HG02623 (cell line): ENCODE results near the gene OPN1MW3.
"Not testable (repeated sequence)": the region's sequence is repeated elsewhere in the genome, so short reads cannot be mapped to it uniquely, and the experiment has no call there.

Experiments
- ATAC-seq: cut with Tn5 transposase; IDR thresholded peaks from one replicate; pipeline ENCODE4 v1.9.1; 2021; ENCODE audit warnings: moderate library complexity; ENCODE audit not compliant: unreplicated experiment

OPN1MW3 gene

DNA sequence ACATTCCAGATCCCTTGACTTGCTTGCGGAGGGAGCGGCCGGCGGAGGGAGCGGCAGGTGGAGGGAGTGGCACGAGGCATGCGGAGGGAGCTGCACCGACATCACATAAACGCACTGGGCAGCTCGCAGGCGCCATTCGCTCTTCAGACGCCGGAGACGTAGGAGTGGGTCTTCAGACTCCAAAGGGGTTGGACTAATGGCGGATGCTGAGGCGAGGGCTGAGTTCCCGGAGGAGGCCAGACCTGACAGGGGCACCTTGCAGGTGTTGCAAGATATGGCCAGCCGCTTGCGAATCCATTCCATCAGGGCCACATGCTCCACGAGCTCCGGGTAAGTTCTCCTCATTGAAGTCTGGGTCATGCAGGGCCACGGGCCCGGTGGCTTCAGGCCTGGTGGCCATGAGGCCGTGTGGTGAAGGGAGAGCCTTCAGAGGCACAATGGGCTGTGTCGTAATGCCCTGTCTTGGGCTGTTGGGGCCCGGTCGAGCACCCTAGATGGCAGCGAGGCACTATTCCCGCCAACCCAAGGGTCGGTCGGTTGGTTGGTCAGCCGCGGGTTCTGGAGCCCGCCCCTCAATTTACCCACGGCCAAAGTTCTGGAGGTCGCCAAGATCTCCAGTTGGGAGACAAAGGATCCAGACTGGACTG lies 38.4 kb downstream of the OPN1MW3 start, which contains the start of gene TKTL1:
Gene TKTL1 (plus strand): TSS at position 132 of the 647 bp plus-strand sequence. CDS start 65 bp downstream, at position 197.
- no peak for ATAC-seq

DNA sequence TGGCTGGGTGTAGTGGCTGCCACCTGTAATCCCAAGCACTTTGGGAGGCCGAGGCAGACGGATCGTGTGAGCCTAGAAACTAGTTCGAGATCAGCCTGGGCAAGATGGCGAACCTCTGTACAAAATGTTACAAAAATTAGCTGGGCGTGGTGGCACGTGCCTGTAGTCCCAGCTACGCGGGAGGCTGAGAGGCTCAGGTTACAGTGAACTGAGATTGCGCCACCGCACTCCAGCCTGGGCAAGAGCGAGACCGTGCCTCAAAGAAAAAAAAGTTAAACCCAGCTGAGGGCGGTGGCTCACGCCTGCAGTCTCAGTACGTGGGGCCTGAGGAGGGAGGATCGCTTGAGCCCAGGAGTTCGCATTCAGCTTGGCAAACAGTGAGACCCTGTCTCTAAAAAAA lies 39.3 kb downstream of the OPN1MW3 start:
- ATAC-seq = no peak

DNA sequence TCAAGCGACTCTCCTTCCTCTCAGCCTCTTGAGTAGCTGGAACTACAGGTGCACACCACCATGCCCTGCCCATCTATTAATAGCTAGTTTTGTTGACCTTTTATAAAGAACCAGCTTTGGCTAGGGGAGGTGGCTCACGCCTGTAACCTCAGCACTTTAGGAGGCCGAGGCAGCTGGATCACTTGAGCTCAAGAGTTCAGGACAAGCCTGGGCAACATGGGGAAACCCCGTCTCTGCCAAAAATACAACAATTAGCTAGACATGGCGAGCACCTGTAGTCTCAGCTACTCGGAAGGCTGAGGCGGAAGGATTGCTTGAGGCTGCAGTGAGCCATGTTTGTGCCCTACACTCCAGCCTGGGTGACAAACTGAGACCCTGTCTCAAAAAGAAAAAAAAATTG lies 40.9 kb downstream of the OPN1MW3 start:
- ATAC-seq = no peak

DNA sequence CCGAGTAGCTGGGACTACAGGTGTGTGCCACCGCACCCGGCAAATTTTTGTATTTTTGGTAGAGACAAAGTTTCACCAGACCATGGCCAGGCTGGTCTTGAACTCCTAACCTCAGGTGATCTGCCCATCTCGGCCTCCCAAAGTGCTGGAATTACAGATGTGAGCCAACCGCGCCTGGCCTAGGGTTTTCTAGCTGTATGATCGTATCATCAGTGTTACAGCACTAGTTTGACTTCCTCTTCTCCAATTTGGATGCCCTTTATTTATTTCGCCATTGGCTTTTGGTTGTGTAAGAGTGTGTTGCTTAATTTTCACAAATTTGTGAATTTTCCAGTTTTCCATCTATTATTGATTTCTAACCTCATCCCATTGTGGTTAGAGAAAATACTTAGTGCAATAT lies 43.4 kb downstream of the OPN1MW3 start:
- no peak for ATAC-seq

DNA sequence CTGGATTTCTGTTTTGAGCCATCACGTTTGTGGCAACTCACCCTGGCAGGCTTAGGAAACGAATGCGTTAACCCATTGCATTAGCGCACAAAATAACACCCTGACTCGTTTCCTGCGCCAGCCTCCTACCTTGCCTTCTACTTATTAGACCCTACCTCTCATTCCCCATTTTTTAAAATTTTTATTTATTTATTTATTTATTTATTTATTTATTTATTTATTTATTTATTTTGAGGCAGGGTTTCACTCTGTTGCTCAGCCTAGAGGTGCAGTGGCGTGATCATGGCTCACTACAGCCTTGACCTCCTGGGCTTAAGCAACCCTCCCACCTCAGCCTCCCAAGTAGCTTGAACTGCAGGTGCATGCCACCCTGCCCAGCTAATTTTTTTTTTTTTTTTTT lies 45.6 kb downstream of the OPN1MW3 start:
- not testable (repeated sequence) for ATAC-seq

DNA sequence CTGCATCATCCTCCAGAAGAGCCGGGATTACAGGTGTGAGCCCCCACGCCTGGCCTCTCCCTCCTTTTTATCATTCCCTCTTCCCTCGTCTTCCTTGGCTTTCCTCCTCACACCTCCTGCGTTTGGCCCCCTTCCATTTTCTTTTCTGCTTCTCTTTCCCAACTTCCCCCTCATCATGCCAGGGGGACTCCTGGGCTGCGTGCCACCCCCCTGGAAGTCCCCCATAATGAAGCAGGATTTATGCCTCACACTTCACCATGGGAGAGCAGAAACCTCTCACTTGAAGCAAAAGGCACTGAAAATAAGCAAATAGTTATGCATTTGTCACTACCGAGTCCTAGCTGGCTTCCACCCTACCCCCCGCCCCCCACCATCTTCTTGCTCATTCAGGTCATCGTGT lies 46.1 kb downstream of the OPN1MW3 start:
- no peak for ATAC-seq

DNA sequence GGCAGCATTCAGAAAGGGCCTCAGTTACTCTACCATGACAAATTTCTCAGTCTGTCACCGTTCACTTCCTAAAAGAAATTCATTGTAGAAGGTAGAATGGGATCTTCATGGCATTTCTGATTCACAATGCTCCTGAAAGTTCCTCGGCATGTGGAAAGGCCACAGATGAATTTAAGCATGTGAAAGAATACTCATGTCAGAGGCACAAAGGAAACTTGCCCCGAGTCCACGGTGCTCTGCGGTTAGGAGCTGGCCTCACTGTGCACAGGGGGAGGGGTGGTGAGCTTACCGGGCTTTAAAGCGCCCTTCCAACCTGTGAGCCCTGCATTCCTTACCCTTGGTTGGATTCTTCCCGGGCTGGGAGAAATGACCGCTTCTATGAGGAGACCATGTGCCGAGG lies 47.5 kb downstream of the OPN1MW3 start:
- no peak for ATAC-seq

DNA sequence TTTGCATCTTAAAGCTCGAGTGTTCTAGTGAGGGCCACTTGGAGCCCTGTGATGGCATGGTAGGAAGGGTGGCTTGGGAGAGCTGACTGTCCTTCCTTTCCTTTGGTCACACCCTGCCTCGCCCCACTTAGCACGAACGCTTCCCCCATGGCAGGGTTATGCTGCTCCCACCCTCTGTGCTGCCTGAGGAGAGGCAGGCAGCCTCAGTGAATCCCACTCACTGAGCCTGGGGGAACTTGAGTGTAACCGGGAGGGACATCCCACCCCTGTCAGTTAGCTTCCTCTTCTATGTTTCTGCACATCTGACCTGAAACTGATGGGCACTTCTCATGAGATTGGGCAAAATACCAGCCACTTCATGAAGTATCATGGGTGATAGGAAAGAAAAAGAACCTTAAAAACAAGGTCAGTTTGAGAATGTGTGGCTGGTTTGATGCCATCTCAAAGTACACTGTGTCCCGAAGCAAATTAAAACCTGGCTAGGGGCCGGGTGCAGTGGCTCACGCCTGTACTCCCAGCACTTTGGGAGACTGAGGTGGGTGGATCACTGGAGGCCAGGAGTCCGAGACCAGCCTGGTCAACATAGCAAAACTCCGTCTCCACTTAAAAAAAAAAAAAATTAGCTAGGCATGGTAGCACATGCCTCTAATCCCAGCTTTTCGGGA lies 48.3 kb downstream of the OPN1MW3 start:
- ATAC-seq = no peak

DNA sequence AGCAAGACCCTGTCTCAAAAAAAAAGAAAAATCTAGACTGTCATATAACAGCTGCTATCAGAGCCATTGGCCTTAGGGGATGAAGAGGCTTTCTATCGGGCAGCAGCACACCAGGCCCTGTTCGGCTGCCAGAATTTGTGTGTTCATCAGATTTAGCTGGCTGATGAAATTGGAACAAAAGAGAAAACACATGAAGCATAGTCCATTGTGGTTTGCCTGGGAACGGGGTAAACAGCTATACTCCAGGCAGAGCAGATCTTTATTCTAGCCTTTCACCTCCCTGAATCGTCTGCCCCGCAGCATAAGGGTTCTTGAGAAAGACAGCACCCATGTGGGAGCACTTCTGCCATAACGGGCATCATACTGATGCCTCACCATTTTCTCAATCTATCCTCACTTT lies 49.8 kb downstream of the OPN1MW3 start:
- no peak for ATAC-seq

DNA sequence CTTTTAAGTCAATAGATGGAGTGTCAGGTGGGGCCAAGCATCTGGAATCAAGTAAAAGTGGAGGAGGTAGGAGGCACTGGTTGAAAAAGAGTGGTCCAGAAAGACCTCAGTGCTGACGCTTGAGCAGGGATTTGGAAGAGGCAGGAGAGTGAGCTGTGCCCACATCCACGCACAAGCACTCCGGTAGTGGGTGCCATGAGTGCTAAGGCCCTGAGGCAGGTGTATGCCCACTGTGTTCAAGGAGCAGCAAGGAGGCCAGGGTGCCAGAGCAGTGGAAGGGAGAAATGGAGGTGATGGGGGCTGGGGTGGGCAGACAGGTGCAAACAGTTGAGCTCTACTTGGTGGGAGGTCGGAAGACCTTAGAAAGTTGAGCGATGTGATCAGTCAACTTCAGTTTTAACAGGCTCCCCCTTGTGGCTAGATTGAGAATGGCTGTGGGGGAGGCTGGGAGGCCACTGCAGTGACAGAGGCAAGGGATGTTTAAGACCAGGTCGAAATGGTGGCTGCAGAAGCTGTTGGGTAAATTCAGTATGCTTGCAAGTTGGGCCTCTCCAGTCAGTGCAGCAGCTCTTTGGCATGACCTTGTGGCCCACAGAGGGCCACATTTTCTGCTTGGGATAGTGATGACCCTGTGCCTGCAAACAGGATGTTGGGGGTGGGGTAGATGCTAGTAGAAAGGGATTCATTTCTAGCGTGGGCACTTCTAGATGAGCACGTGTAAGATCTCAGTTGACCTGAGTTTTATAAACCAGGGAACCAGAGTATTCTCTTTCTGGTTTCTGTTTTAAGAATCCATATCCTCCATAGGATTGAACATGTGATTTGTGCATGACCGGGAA lies 50.9 kb downstream of the OPN1MW3 start:
- ATAC-seq = no peak

DNA sequence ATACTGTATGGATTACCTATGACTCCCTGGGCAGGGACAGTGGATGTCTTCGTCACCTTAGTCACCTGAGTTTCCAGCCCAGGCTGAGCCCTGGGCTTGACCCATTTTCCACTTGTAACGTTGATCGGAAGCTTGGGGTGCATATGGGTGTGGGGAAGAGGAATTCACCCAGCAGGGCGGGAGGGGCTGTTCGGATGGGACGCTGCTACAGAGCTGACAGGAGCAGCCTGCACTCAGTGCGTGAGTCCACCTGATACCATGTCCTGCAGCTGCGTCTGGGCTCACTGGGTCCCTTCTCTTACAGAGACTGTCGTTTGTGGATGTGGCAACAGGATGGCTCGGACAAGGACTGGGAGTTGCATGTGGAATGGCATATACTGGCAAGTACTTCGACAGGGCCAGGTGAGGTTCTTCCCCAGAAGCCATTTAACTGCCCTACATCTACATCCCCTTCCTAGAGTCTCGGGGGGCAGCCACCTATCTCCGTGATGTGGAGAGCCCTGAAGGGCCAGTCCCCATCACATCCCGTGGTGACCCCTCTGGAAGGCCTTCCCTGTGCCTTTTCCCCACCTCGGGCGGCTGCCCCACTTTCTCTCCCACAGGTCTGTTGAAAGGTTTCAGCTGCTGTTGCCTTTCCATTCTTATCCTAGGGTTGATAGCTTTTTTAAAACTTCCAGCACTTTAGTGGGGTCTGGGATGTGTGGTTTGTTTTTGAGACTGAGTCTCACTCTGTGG lies 51.8 kb downstream of the OPN1MW3 start:
- no peak for ATAC-seq

DNA sequence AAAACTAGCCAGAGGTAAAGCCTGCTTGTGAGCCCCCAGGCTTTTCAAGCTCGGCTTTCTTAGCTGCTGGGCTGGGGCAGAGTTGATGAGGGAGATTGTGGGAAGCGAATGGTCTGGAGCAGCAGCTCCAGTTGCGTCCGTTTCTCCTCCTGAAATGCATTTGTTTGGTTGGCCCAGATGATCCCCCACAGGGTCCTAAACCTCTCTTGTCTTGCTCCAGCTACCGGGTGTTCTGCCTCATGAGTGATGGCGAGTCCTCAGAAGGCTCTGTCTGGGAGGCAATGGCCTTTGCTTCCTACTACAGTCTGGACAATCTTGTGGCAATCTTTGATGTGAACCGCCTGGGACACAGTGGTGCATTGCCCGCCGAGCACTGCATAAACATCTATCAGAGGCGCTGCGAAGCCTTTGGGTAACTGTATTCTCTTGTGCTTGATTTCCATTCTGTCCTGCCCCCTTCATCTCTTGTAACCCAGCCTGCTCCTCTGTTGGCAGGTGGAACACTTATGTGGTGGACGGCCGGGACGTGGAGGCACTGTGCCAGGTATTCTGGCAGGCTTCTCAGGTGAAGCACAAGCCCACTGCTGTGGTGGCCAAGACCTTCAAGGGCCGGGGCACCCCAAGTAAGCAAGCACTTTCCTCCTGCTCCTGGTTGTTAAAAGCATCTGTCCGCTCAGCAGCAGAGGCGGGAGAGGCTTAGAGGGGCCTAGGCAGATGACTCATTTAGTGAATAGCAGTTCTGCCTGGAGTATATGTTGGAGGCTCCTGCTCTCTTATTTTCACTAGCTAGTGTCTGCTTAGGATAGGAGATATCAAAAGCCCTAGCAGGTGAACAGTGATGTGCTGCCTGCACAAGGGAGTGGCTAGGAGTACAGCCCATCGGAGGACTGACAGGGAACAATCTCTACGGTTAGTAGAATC lies 53.5 kb downstream of the OPN1MW3 start:
- ATAC-seq = no peak

DNA sequence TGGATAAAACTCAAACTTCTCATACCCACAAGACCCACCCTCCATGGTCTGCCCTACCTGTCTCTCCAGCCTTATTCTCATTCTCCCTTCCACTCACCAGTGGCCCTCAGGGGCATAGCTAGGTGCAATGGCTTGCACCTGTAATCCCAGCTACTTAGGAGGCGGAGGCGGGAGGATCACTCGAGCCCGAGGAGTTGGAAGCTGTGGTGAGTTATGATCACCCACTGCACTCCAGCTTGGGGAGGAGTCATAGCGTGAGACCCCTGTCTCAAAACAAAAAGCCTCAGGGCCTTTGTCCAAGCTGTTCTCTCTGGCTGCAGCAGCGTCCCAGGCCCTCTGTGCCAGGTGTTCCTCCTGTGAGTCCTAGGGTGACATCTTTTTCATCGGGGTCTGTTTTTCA lies 54.7 kb downstream of the OPN1MW3 start:
- no peak for ATAC-seq

DNA sequence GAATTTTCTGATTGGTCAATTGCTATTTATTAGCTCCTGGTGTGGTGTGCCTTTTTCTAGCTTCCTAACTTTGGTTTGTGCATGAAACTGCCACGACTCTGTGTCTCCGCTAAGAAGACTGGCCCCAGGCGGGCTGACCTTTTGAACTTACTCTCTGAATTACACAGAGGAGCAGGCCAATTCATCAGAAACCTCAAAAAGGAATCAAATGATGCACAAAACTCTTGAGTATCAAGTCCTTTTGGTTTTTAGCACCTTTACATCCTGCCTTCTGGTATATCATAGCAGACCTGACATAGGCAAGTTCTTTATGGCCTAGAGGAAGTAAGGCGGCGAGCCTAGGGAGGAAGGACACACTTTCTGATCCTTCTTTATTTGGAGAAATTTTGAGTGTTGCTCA lies 55.8 kb downstream of the OPN1MW3 start:
- ATAC-seq = no peak

DNA sequence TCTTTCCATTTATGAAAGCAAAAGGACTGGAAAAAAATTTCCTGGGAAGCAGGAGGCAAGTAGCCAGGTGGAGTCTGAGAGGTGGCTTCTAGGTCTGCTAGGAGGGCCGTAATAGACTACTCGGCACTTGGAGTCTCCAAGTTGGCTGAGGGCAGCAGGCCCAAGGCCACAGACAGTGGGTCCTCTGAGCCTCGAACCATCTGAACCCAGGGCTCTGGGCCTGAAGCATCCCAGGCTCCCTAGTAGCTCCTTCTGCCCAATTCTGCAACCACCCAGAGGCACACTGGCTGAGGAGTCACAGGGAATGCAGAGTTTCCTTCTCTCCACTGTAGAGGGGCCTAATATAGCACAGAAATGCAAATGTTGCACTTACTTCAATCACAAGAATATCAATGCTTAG lies 58.0 kb downstream of the OPN1MW3 start:
- ATAC-seq = no peak

DNA sequence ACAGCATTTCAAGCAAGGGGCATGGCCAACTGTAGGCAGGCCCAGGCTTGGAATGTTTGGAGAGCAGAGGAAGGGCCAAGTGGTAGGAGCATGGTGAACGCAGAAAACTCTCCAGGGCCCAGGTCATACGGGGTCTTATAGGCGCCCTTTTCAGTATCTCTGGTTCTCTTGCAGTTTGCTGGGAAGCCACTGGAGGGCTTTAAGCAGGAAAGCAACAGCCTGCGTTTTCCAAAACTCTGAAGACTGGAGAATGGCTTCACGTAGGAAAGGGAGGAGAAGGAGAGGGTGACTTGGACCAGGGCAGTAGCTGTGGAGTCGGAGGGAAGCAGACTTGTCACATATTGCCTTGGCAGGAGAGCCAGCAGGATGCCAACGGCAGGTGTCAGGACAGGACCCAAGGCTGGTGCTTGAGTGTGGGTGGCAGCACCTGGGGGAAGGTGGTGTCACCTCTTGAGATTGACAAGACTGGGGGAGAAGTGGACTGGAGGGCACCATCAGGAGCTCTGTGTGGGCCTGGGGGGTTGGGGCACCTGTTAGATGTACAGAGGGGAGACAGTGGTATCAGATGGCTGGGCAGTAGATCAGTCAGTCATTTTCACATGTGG lies 60.1 kb downstream of the OPN1MW3 start:
- no peak for ATAC-seq

DNA sequence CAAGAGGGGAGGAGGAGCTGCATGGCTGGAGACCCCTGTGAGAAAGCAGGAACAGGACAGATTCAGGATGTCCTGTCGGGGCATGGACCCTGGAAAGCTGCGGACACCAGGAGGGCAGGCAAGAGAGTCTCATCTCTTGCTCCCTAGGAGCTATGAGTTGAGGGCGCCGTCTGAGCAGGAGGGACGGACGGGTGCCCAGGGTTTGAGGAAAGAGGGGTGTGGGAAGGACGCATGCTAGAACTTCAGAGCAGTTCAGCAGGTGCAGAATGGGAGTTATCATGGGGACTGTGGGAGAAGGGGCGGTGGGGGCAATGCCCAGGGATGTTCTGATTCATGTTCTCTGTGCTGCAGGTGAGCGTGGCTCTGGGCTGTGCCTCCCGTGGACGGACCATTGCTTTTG lies 63.0 kb downstream of the OPN1MW3 start:
- ATAC-seq = no peak
